HG03175 (cell line): ENCODE measurements around the gene PHF24.
"Not testable (repeated sequence)": the region's sequence is repeated elsewhere in the genome, so short reads cannot be mapped to it uniquely, and the experiment has no call there.

Experiments used
- ATAC-seq: cut with Tn5 transposase; IDR thresholded peaks from one replicate; pipeline ENCODE4 v1.9.1; 2021; ENCODE audit warnings: mild to moderate bottlenecking, moderate library complexity; ENCODE audit not compliant: unreplicated experiment

PHF24 gene

DNA sequence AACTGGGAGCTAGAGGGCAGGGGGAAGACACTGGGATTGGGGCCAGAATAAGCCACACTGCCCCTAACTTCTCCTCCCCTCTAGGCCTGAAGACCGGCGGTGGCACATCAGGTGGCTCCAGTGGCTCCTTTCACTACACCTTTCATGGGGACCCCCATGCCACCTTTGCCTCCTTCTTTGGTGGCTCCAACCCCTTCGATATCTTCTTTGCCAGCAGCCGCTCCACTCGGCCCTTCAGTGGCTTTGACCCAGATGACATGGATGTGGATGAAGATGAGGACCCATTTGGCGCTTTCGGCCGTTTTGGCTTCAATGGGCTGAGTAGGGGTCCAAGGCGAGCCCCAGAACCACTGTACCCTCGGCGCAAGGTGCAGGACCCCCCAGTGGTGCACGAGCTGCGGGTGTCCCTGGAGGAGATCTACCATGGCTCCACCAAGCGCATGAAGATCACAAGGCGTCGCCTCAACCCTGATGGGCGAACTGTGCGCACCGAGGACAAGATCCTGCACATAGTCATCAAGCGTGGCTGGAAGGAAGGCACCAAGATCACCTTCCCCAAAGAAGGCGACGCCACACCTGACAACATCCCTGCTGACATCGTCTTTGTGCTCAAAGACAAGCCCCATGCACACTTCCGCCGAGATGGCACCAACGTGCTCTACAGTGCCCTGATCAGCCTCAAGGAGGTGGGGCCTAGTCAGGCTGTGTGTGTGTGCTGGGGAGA is 38.3 kb downstream of the PHF24 start:
- no peak for ATAC-seq

DNA sequence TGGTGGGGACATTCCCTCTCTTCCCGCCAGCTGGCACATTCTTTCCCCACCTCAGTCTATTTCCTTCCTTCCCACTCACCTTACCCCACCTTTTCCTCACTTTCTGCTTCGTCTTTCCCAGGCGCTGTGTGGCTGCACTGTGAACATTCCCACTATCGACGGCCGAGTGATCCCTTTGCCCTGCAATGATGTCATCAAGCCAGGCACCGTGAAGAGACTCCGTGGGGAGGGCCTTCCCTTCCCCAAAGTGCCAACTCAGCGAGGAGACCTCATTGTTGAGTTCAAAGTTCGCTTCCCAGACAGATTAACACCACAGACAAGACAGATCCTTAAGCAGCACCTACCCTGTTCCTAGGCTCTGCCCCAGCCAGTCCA is 38.8 kb downstream of the PHF24 start:
- no peak for ATAC-seq

DNA sequence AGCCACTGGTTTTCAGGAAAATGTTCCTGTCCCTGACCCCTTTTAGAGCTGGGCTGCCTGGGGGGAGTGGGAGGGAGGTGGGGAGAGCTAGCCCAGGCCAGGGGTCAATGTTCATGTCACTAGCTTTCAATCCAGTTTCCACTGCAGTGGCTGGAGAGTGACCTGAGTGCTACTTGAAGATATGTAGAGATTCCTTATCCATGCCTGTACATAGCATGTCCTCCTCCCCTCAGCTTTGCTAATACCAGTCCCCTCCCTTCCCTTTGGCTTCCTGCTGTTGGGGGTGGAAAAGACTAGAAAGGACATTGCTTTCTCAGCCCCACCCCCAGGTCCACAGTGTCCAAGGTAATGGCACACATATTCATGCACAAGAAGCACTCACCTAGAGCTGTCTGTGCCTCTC is 39.3 kb downstream of the PHF24 start:
- ATAC-seq, result no peak

DNA sequence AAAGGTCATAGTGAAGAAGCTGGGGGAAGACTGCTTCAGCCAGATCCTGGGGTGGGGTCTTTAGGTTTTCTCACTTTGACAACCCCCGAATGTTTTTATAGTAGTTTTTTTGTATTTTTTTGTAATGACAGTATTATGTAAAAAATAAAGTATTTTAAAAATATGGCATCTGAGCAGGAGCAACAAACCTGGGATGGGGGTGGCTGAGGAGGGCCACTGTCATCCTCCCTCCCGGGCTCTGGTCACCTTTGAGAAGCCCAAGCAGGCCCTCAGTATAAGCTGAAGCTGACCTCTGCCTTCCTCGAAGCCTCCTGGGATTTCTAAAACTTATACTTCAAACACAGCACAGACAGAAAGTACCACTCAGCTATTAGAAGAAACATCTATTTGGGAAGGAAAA is 40.2 kb downstream of the PHF24 start:
- ATAC-seq, result no peak

DNA sequence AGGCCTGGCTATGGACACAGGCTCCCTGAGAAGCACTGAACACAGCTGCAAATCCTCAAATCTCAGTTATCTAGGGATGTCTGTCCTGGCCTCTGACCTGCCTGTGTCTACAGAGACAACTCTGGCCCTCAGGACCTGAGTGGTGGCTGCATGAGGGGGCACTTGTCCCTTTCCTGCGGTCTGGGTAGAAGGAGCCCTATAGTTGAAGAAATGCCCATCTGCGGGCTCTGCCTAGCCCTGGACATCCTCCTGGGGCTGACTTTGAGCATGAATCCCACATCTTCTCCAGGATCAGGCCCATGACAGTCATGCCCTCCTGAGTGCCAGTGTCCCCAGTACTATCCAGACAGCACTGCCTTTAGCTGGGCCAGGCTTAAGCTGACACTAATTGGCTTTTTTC is 41.5 kb downstream of the PHF24 start:
- ATAC-seq, result no peak

DNA sequence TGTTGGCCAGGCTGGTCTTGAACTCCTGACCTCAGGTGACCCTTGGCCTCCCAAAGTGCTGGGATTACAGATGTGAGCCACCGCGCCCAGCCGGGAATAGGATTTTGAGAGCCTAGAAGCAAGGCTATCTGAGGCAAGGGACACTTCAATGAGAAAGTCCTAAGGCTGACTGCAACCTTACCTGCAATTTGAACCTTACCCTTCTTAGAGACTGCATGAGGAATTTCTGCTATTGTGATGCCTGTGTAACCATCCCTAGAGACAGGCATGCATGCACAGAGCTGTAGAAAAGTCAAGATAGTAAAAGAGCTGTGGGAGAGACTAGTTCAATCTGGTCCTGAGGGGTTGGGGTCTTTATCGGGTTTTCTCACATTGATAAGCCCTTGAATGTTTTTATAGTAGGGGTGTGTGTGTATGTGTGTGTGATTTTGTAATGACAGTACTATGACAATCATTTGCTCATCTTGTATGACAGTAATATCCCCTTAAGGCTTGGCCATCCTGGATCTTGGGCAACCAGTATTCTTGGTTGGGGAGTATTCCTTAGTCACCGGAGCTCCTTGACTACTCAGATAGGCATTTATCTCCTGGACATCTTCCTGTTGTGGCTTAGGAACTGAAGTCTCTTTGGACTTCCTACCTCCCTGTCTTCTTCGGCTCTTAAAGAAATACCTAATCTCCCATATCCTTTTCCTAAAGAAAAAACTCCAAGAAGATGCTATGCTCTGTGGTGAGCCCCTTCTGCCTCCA is 42.6 kb downstream of the PHF24 start:
- no peak for ATAC-seq

DNA sequence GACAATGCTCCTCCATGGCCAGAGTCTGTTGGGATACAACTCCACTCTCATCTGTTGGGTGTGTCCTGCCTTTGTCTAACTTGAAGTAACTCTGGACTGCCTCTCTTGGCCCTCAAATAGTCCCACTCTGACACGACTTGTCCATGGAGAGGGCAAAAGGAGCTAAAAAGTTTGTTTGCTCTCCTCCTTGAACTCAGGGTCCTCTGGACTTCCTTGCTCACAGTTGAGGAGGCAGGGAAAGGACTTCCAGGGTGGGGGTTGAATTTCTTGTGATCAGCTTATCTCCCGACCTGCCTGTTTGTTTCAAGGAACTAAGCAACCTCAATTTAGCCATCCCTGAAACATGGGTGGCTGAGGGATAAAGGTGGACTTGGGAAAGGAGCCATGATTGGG is 43.2 kb downstream of the PHF24 start:
- ATAC-seq, result no peak

DNA sequence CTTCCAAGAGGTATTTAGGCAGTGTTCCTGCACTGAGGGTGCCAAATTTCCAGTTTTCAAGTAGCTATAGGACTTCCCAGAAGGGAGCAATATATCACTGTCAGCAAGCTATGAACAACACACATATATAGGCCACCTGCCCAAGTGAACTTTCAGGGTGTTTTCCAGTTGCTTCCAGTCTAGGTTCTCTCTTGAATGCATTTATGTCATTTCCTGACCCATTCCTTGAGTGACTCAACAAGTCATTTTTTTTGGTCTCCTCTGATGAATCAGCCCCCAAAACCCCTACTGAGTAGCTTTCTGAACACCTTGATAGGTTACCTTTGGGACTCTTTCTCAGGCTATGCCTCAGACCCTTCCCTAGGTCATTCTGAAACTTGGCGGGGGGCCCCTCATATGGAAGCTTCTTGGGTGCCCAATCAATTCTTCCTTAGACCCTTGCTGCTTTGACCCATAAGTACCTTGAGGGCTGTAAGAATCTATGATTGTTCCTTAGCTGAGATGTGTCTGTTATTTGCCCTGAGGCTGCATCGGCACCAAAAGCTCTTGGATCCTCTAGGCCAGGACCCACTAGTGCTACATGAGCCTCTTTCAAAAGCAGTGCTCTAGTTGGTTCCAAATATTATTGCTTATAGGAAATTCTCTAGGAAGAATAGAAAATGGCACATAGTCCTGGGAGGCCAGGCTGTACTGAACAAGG is 43.9 kb downstream of the PHF24 start:
- ATAC-seq, result no peak

DNA sequence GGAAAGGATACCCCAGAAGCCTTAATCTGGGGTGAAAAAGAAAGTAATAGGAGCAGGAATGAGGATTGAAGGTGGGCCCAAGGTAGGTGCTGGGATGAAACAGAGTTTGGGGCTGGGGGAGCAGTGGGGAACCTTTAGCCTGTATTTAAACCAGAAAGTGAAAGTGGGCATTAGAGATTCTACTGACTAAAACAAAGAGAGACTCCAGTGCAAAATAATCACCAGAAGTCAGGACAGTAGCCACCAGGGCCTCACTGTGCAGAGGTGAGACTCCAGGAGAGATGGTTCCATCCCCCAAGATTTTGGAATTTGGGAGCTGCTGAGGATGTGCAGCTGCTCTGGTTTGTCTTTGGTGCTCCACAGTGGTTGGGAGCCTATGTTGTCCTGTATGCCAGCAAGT is 44.5 kb downstream of the PHF24 start:
- no peak for ATAC-seq

DNA sequence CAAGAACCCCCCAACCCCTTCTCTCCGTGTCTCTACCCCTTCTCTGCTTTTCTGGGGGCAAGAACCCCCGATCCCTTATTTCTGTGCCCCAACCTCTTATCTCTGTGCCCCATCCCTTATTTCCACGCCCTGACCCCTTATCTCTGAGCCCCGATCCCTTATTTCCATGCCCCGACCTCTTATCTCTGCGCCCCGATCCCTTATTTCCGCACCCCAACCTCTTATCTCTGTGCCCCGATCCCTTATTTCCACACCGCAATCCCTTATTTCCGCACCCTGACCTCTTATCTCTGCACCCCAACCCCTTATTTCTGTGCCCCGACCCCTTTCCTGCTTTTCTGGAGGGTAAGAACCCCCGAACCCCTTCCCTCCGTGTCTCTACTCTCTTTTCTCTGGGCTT is 46.2 kb downstream of the PHF24 start:
- ATAC-seq, result not testable (repeated sequence)

DNA sequence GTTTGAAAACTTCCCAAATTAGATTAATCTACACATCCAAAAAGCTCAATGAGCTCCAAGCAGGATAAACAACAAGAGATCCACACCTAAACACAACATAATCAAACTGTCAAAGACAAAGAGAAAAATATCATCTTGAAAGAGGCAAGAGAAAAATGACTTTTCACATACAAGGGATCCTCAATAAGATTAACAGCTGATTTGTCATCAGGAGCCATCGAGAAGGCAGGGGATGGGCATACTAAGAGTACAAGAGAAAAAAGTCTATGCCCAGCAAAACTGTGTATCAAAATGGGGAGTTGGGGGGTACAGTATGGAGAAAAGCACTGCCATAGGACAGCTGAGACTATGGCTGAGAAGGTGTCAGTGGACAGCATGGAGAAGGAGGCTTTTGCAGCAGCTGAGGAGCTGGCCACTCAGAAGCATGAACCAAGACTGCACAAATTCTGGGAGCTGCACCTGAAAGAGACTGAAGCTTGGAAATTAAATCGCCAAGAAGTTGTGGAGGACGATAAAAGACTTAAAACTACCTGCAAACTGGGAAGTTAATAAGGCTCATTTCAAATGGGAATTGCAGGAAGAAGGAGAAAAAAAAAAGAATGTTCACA is 52.4 kb downstream of the PHF24 start:
- ATAC-seq, result no peak

DNA sequence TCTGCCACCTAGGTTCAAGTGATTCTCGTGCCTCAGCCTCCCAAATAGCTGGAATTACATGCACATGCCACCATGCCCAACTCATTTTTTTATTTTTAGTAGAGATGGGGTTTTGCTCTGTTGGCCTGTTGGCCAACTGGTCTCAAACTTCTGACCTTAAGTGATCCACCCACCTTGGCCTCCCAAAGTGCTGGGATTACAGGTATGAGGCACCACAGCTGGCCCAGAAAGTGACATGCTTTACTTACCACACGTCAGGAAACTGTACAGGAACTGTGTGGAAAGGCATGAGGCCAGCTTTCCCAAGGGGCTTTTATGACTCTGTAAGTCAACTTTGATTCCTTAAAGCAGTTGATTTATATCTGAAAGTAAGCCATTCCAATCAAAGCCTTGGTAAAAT is 56.4 kb downstream of the PHF24 start:
- ATAC-seq, result no peak

DNA sequence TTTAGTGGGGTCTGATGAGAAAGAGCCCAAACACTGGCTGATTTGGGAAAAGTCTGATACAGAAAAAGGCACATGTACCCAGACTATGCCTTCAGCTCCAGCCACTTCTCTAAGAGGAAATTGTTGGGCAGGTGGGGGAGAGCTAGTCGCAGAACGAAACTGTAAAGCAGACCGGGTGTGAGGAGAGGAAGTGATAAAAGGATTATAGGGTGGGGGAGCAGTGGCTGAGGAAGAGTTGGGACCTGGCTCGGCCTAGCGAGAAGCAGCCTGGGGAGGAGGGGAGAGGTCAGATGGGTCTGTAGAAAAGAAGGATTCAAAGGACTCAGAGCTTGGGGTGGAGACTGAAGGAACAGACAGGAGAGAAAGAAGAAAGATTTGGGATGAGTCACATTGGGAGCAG is 65.4 kb downstream of the PHF24 start:
- not testable (repeated sequence) for ATAC-seq

DNA sequence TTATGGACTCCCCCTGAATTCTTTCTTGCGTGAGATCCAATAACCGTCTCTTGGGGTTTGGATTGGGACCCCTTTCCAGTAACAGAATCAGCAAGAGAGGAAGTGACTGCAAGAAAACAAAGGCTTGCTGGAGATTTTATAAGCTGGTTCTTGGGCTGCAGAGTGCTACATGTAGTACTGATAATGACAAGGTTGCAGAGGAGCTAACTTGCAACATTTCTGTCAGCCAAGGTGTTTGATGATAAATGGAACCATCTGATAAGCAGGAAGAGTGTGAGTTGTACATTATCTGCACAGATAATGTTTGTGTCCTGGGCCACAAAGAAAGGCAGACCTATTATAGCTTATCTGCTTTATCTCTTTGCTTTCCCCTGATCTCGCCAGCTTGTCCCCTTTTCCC is 68.6 kb downstream of the PHF24 start:
- ATAC-seq, result no peak

DNA sequence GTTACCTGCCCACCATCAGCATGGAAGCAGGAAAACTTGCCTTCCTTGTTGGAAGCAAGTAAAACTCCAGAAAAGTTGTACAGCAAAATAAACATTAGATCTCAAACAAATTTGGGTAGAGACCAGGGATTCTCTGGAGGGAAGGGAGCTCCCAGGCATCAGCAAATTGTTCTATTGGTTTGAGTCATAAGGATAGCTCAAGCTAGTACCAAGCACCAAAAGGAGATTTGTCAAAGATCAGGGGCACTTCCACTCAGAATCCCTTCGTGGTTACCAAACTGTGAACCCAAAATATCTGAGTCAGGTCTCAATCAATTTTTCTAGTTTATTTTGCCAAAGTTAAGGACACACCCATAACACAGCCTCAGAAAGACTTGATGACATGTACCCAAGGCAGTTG is 69.3 kb downstream of the PHF24 start:
- no peak for ATAC-seq

DNA sequence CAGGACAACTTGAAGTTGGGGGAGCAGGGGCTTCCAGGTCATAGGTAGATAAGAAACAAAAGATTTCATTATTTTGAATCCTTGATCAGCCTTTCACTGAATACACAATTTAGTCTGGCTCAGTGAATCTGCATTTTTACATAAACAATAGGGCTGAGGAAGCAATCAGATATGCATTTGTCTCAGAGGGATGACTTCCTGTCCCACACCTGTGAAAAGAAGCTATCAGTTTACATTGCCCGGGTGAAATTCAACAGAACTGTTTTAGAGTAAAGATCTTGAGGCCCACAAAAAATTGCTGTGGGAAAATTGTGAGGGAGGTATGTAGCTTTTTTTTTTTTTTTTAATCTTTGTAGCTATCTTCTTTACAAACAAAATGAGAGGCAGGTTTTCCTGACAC is 69.8 kb downstream of the PHF24 start:
- no peak for ATAC-seq

DNA sequence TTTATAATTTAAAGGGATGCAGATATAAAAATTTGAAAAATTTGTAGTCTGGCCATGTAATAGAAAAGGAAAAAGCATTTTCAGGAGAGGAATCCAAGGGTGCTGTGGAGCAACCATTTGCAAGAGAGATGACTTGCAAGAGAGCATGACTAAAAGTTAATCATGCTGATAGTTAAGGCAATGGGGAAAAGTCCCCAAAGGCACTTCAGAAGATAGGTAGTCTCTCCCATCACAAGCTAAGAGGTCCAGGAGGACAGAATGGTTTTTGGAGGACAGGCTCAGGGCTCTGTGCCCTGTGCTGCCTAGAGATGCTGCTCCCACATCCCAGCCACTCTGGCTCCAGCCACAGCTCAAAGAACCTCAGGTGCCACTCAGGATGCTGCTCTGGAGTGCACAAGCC is 70.3 kb downstream of the PHF24 start:
- no peak for ATAC-seq

DNA sequence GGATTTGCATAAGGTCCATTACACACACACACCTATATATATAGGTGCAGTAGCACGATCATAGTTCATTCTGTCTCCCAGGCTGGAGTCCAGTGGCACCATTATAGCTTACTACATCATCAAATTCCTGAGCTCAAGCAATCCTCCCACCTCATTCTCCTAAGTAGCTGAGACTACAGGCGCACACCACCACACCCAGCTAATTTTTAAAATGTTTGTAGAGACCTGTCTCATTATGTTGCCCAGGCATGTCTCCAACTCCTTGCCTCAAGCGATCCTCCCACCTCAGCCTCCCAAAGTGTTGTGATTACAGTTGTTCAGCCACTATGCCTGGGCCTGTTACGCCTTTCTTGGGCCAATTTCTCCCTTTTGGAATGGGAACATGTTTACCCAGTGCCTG is 71.2 kb downstream of the PHF24 start:
- no peak for ATAC-seq

DNA sequence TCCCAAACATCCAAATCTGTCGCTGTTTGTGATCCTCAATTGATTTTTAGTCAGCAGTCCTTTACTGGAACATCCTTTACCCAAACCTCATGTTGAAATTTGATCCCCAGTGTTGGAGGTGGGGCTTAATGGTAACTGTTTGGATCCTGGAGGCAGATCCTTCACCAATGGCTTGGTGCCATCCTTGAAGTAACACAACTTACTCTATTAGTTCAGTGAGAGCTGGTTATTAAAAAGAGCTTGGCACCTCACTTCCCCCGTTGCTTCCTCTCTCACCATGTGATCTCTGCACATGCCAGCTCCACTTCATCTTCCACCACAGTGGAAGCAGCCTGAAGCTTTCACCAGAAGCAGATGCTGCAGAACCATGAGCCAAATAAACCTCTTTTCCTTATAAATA is 71.8 kb downstream of the PHF24 start:
- ATAC-seq, result no peak
